ENCODE measurements around the gene PASK. TPM values are rescaled to one million over a fixed set of nuclear protein-coding genes. Genes with fewer than 3 reads are reported as not detected.

Gene PASK
- total and polyA plus RNA-seq, 2 of the 4 experiments (the other 2 are of a cell fraction), result 4.1 TPM

DNA sequence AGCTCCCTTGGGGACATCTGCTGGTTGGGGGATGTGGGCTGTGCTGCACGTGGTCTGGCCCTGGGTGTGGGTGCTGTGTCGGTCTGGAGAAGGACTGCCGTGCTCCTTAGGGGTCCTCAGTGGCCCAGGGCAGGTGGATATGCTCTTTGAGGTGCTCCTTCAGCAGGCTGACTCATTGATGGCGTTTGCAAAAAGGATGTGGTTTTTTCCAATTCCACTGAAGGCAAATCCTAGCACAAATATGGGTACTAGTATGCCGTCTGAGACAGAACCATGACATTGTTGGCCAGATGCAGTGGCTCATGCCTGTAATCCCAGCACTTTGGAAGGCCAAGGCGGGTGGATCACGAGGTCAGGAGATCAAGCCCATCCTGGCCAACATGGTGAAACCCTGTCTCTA is 4.3 kb upstream of the PASK start:
- peak overlapping the region; percentile 48 for H2AK9ac ChIP-seq (replicated peaks; ENCODE audit: low read depth, low read length, poor library complexity)
- dilution Hi-C loops (cut with HindIII; ENCODE audit: low sequenced_read_pairs, unreplicated experiment), result no loop called here
- CTCF ChIA-PET, result no interaction called here
- no peak for TF ChIP-seq CEBPB (IDR thresholded peaks at IDR 0.05; ENCODE audit: low read depth, low read length)
- no peak for TF ChIP-seq RAD21 (IDR thresholded peaks at IDR 0.05; ENCODE audit: low read length)
- no peak for TF ChIP-seq CHD1 (IDR thresholded peaks at IDR 0.05; ENCODE audit: low read depth, low read length)
- TF ChIP-seq, protein P1, sequence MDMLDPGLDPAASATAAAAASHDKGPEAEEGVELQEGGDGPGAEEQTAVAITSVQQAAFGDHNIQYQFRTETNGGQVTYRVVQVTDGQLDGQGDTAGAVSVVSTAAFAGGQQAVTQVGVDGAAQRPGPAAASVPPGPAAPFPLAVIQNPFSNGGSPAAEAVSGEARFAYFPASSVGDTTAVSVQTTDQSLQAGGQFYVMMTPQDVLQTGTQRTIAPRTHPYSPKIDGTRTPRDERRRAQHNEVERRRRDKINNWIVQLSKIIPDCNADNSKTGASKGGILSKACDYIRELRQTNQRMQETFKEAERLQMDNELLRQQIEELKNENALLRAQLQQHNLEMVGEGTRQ (IDR thresholded peaks at IDR 0.05; ENCODE audit: low read depth, low read length), result no peak
- TF ChIP-seq, protein P2, sequence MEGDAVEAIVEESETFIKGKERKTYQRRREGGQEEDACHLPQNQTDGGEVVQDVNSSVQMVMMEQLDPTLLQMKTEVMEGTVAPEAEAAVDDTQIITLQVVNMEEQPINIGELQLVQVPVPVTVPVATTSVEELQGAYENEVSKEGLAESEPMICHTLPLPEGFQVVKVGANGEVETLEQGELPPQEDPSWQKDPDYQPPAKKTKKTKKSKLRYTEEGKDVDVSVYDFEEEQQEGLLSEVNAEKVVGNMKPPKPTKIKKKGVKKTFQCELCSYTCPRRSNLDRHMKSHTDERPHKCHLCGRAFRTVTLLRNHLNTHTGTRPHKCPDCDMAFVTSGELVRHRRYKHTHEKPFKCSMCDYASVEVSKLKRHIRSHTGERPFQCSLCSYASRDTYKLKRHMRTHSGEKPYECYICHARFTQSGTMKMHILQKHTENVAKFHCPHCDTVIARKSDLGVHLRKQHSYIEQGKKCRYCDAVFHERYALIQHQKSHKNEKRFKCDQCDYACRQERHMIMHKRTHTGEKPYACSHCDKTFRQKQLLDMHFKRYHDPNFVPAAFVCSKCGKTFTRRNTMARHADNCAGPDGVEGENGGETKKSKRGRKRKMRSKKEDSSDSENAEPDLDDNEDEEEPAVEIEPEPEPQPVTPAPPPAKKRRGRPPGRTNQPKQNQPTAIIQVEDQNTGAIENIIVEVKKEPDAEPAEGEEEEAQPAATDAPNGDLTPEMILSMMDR (conservative IDR thresholded peaks at IDR 0.05; ENCODE audit: low read depth, low read length), result no peak
- no peak for TF ChIP-seq RCOR1 (IDR thresholded peaks at IDR 0.05; ENCODE audit: insufficient replicate concordance, low read length)
- no peak for TF ChIP-seq POLR2A (IDR thresholded peaks at IDR 0.05; ENCODE audit: low read depth, low read length)
- no peak for TF ChIP-seq SMC3 (IDR thresholded peaks at IDR 0.05; ENCODE audit: low read depth, low read length)
- no peak for TF ChIP-seq FOS (IDR thresholded peaks at IDR 0.05; ENCODE audit: low read depth, low read length)
- H3K4me2 ChIP-seq (ENCODE audit: low read depth, low read length), result no peak overlapping the region
- no peak overlapping the region for H4K8ac ChIP-seq (ENCODE audit: low read depth in 2 of 2, low read length in 2 of 2)
- H3K23ac ChIP-seq (ENCODE audit: low read depth, low read length), result no peak overlapping the region
- H2BK5ac ChIP-seq (ENCODE audit: low read depth, low read length, poor library complexity, severe bottlenecking), result no peak overlapping the region
- no peak overlapping the region for H2BK20ac ChIP-seq (ENCODE audit: low read depth, low read length)
- peaks cover 22 to 49% of the 10 kb centered on the region in 2 experiments for H3K79me1 ChIP-seq (ENCODE audit: low read depth in 1 of 2, low read length in 2 of 2)
- H2AK5ac ChIP-seq (ENCODE audit: low read depth, low read length), result 0 out of 2 replicates have a peak overlapping the region, but pooled peaks have one; percentile 21
- H3K4me3 ChIP-seq (ENCODE audit: insufficient read depth, low read depth, low read length), result no peak overlapping the region
- no TSS peak for BruUV-seq (replicated peaks)
- POLR2A ChIA-PET (ENCODE audit: unreplicated experiment), result no interaction called here
- no peak overlapping the region for H3K4ac ChIP-seq (ENCODE audit: low read depth, low read length)
- intact Hi-C loops (cut with micrococcal nuclease), result loop anchor here (5.0 kb wide), 1 partner anchor 241 kb away; no protein-coding TSS in a partner anchor
- no peak for ATAC-seq (ENCODE audit: low read depth)
- H3K36me3 ChIP-seq (ENCODE audit: control insufficient read depth, insufficient read depth, low read length), result peaks cover 19% of the 10 kb centered on the region
- H3K14ac ChIP-seq (replicated peaks; ENCODE audit: low read depth, low read length), result no peak overlapping the region
- H2AFZ ChIP-seq (replicated peaks; ENCODE audit: low read length, poor library complexity), result no peak overlapping the region
- no peak overlapping the region for H3K27ac ChIP-seq (ENCODE audit: insufficient read depth, low read length)
- no peak overlapping the region for H4K5ac ChIP-seq (ENCODE audit: low read depth, low read length)
- H4K91ac ChIP-seq (ENCODE audit: insufficient read depth, low read depth, low read length), result no peak overlapping the region
- no peak overlapping the region for H3K9ac ChIP-seq (ENCODE audit: low read depth, low read length)
- WGBS, 2 experiments (ENCODE audit: extremely low coverage in 2 of 2, insufficient read length in 1 of 2), result 80% methylated on average over 4 of the region's 7 CpGs; no CpG with 5 or more reads in 1 of the 2 experiments
- H3K9me1 ChIP-seq (ENCODE audit: insufficient read depth, low read length), result peaks cover 20% of the 10 kb centered on the region
- peak; percentile 54 for DNase-seq
- peaks cover 7% of the 10 kb centered on the region; the same call in 1 of the 2 replicates for H3K4me1 ChIP-seq (ENCODE audit: control insufficient read depth, insufficient read depth, low read length)
- no peak overlapping the region for H2BK15ac ChIP-seq (ENCODE audit: low read depth, low read length)
- in situ Hi-C loops (cut with MboI; ENCODE audit: low sequenced_read_pairs), result no loop called here
- peaks cover 22% of the 10 kb centered on the region for H4K20me1 ChIP-seq (ENCODE audit: insufficient read depth, low read length)
- no peak overlapping the region for H3K56ac ChIP-seq (ENCODE audit: extremely low read depth, insufficient read depth, low read length)
- H3K27me3 ChIP-seq (ENCODE audit: control insufficient read depth, insufficient read depth, low read length), result no peaks in the 10 kb centered on the region
- H3K18ac ChIP-seq (ENCODE audit: low read depth, low read length), result no peak overlapping the region
- no peaks in the 10 kb centered on the region for H3K9me3 ChIP-seq (ENCODE audit: control insufficient read depth, insufficient read depth, low read length)
- no peak overlapping the region for H2BK120ac ChIP-seq (ENCODE audit: low read depth, low read length)

Measured in IMR-90 (cell line).